H1 (cell line): ENCODE measurements around the gene SMIM44. TPM values are rescaled to one million over a fixed set of nuclear protein-coding genes. Genes with fewer than 3 reads are reported as not detected.
A peak's percentile ranks its signal among the peaks of the same experiment; 100 is the strongest.

Source experiments
- CTCF ChIA-PET: fragments of 300-600 bp; sonication (Branson Sonifier 250); formaldehyde crosslinking; loops from one replicate; lab custom pipeline; 2021; ENCODE audit not compliant: partially characterized antibody; lab: Charles Lee
- POLR2A ChIA-PET: fragments of 300-600 bp; sonication (Branson Sonifier 250); formaldehyde crosslinking; loops from one replicate; lab custom pipeline; 2021; ENCODE audit warnings: inconsistent platforms; ENCODE audit not compliant: partially characterized antibody; lab: Charles Lee
- DNase-seq, 2 experiments: peaks; one replicate each; pipeline versions ENCODE4 v3.0.0 to v3.0.0-alpha.2; 2010 to 2022; ENCODE audit warnings: low spot score in 2 of 2, low read depth in 1 of 2, mixed read lengths in 1 of 2
- FAIRE-seq: peaks from 2 replicates; lab custom pipeline; 2011; peaks lifted over from hg19 to GRCh38; lab: Jason Lieb, UNC
- H2AFZ ChIP-seq: 2 replicates; pipeline ENCODE4 v1.8.1; 2012; ENCODE audit warnings: low read length, inconsistent platforms
- H2AK5ac ChIP-seq: 2 replicates; pipeline ENCODE4 v1.6.1; 2013; ENCODE audit warnings: low read depth, low read length
- H2BK120ac ChIP-seq: replicated peaks from 2 replicates; pipeline ENCODE3; 2013; ENCODE audit warnings: low read depth, low read length, inconsistent platforms
- H2BK12ac ChIP-seq: 2 replicates; pipeline ENCODE4 v1.6.1; 2013; ENCODE audit warnings: low read depth, low read length
- H2BK15ac ChIP-seq: 2 replicates; pipeline ENCODE4 v1.6.1; 2013; ENCODE audit warnings: low read length
- H2BK20ac ChIP-seq: 2 replicates; pipeline ENCODE4 v1.6.1; 2013; ENCODE audit warnings: low read length
- H2BK5ac ChIP-seq: 2 replicates; pipeline ENCODE4 v1.6.1; 2013; ENCODE audit warnings: low read depth, low read length
- H3K14ac ChIP-seq: 2 replicates; pipeline ENCODE4 v1.6.1; 2013; ENCODE audit warnings: inconsistent platforms; ENCODE audit not compliant: insufficient read length
- H3K18ac ChIP-seq: 2 replicates; pipeline ENCODE4 v1.6.1; 2013; ENCODE audit warnings: low read length; ENCODE audit errors: extremely low read depth
- H3K23ac ChIP-seq: 2 replicates; pipeline ENCODE4 v1.6.1; 2013; ENCODE audit warnings: inconsistent platforms; ENCODE audit not compliant: insufficient read length
- H3K23me2 ChIP-seq: 2 replicates; pipeline ENCODE4 v1.6.1; 2013; ENCODE audit warnings: low read depth, low read length
- H3K27ac ChIP-seq: 2 replicates; pipeline ENCODE4 v1.6.1; 2011; ENCODE audit warnings: low read depth, low read length, inconsistent platforms
- H3K27me3 ChIP-seq, 4 experiments: replicated peaks in 1 of 4; 1 replicate in 1 of 4; 2 replicates in 3 of 4; pipeline versions ENCODE4 v1.6.1 to v1.8.1; 2011 to 2013; ENCODE audit warnings: low read length in 3 of 4, mild to moderate bottlenecking in 3 of 4, inconsistent platforms in 2 of 4, mixed read lengths in 2 of 4, moderate library complexity in 1 of 4; ENCODE audit not compliant: control insufficient read depth in 3 of 4, insufficient read depth in 3 of 4; ENCODE audit errors: extremely low read depth in 1 of 4
- H3K36me3 ChIP-seq, 4 experiments: 2 replicates each; pipeline versions ENCODE4 v1.6.1 to v1.8.1; 2011 to 2013; ENCODE audit warnings: mild to moderate bottlenecking in 4 of 4, low read length in 3 of 4, moderate library complexity in 2 of 4, control low read depth in 1 of 4, inconsistent platforms in 1 of 4; ENCODE audit not compliant: insufficient read depth in 4 of 4, control insufficient read depth in 2 of 4
- H3K4ac ChIP-seq: replicated peaks from 2 replicates; pipeline ENCODE3; 2013; ENCODE audit warnings: low read length, low read depth, mixed read lengths, inconsistent platforms; ENCODE audit not compliant: insufficient read length
- H3K4me1 ChIP-seq, 4 experiments: replicated peaks in 1 of 4; 1 replicate in 1 of 4; 2 replicates in 3 of 4; pipeline versions ENCODE4 v1.6.1 to v1.8.1; 2011 to 2013; ENCODE audit warnings: low read length in 3 of 4, inconsistent platforms in 2 of 4, mixed read lengths in 1 of 4; ENCODE audit not compliant: insufficient read depth in 4 of 4, control insufficient read depth in 3 of 4
- H3K4me2 ChIP-seq, 2 experiments: 2 replicates each; pipeline versions ENCODE4 v1.6.1 to v1.8.1; 2011 to 2013; ENCODE audit warnings: low read depth in 2 of 2, low read length in 2 of 2, control low read depth in 1 of 2, inconsistent platforms in 1 of 2, mild to moderate bottlenecking in 1 of 2; ENCODE audit not compliant: insufficient read depth in 1 of 2
- H3K4me3 ChIP-seq, 4 experiments: fragments of 200-600, 300-600 bp in 1 of 4; sonication (generic), shearing (Covaris generic), sonication (Bioruptor Twin) in 1 of 4; 2 replicates each; pipeline versions ENCODE4 v1.5.1 to v1.8.1; 2011 to 2016; ENCODE audit warnings: low read length in 4 of 4, low read depth in 3 of 4, control low read depth in 2 of 4, inconsistent platforms in 2 of 4, mild to moderate bottlenecking in 2 of 4, mixed read lengths in 1 of 4, moderate library complexity in 1 of 4; ENCODE audit not compliant: insufficient read depth in 2 of 4; ENCODE audit errors: extremely low read depth in 1 of 4
- H3K56ac ChIP-seq: replicated peaks from 2 replicates; pipeline ENCODE3; 2013; ENCODE audit warnings: low read depth, mild to moderate bottlenecking, mixed read lengths, low read length, inconsistent platforms; ENCODE audit not compliant: insufficient read length
- H3K79me1 ChIP-seq: 2 replicates; pipeline ENCODE4 v1.6.1; 2013; ENCODE audit warnings: low read depth, low read length, control low read depth
- H3K79me2 ChIP-seq, 2 experiments: 2 replicates each; pipeline versions ENCODE4 v1.6.1 to v1.8.1; 2012 to 2013; ENCODE audit warnings: low read length in 2 of 2, mild to moderate bottlenecking in 2 of 2, inconsistent platforms in 1 of 2; ENCODE audit not compliant: insufficient read depth in 2 of 2, control insufficient read depth in 1 of 2
- H3K9ac ChIP-seq, 4 experiments: replicated peaks in 1 of 4; 1 replicate in 1 of 4; 2 replicates in 3 of 4; pipeline versions ENCODE4 v1.6.1 to v1.8.1; 2011 to 2013; ENCODE audit warnings: low read depth in 3 of 4, low read length in 3 of 4, control low read depth in 2 of 4, mild to moderate bottlenecking in 2 of 4, moderate library complexity in 2 of 4, inconsistent platforms in 1 of 4; ENCODE audit errors: extremely low read depth in 1 of 4
- H3K9me3 ChIP-seq, 2 experiments: 2 replicates each; pipeline versions ENCODE4 v1.6.1 to v1.8.1; 2012 to 2013; ENCODE audit warnings: mild to moderate bottlenecking in 2 of 2, moderate library complexity in 2 of 2, control low read depth in 1 of 2, inconsistent platforms in 1 of 2, low read depth in 1 of 2, low read length in 1 of 2, mixed read lengths in 1 of 2; ENCODE audit not compliant: insufficient read depth in 2 of 2
- H4K20me1 ChIP-seq, 2 experiments: replicated peaks in 1 of 2; 2 replicates each; pipeline versions ENCODE3 to v1.8.1; 2011 to 2013; ENCODE audit warnings: inconsistent platforms in 2 of 2, low read length in 2 of 2, mild to moderate bottlenecking in 1 of 2; ENCODE audit not compliant: insufficient read depth in 2 of 2, control insufficient read depth in 1 of 2
- H4K5ac ChIP-seq: 2 replicates; pipeline ENCODE4 v1.6.1; 2013; ENCODE audit warnings: low read length, low read depth, mixed read lengths, inconsistent platforms; ENCODE audit not compliant: insufficient read length
- H4K8ac ChIP-seq: 2 replicates; pipeline ENCODE4 v1.8.0; 2013; ENCODE audit warnings: mild to moderate bottlenecking, moderate library complexity, low read length, inconsistent platforms; ENCODE audit not compliant: insufficient read depth; ENCODE audit errors: extremely low read depth
- H4K91ac ChIP-seq: replicated peaks from 2 replicates; pipeline ENCODE3; 2013; ENCODE audit warnings: low read length, mixed read lengths, inconsistent platforms; ENCODE audit not compliant: insufficient read length
- KDM1A ChIP-seq: fragments of 200-600, 300-600 bp; sonication (generic); IDR thresholded peaks from 2 replicates; pipeline ENCODE4 v1.7.1; 2016; ENCODE audit warnings: mild to moderate bottlenecking, low read length, borderline replicate concordance
- KDM5A ChIP-seq: fragments of 200-600 bp; IDR thresholded peaks from 2 replicates; pipeline ENCODE4 v1.7.1; 2012; ENCODE audit warnings: mild to moderate bottlenecking, low read length, inconsistent platforms, mixed read lengths
- RBBP5 ChIP-seq: IDR thresholded peaks from 2 replicates; pipeline ENCODE4 v1.7.1; 2012; ENCODE audit warnings: low read depth, mild to moderate bottlenecking, inconsistent platforms, low read length, moderate library complexity, borderline replicate concordance
- RFX5 ChIP-seq: IDR thresholded peaks from 2 replicates; pipeline ENCODE4 v1.6.1; 2011; ENCODE audit warnings: low read depth, low read length, improper control_type of control experiment, borderline replicate concordance
- TAF1 ChIP-seq: IDR thresholded peaks from 2 replicates; pipeline ENCODE4 v1.6.1; 2011; ENCODE audit warnings: mild to moderate bottlenecking, low read depth, low read length
- TAF7 ChIP-seq: optimal IDR thresholded peaks from 2 replicates; pipeline ENCODE3; 2011; ENCODE audit warnings: low read depth, mild to moderate bottlenecking, inconsistent platforms, low read length, moderate library complexity, borderline replicate concordance
- WGBS, 2 experiments: shearing (Covaris generic) in 1 of 2; methylation state at CpG; one replicate each; pipeline versions ENCODE4 v1.1.6 to v1.1.7; 2013 to 2015; ENCODE audit warnings: low lambda C conversion rate in 2 of 2, mixed read lengths in 2 of 2, inconsistent platforms in 1 of 2, low coverage in 1 of 2, missing lambda C conversion rate in 1 of 2; ENCODE audit not compliant: insufficient replicate concordance in 2 of 2, insufficient coverage in 1 of 2, insufficient read length in 1 of 2; ENCODE audit errors: extremely low coverage in 1 of 2, missing lambda C conversion rate in 1 of 2; 5-methylcytosine and 5-hydroxymethylcytosine counted together
- polyA plus RNA-seq, 7 experiments: library from polyadenylated mRNA; depleted of rRNA in 3 of 7; stranded (reverse) in 5 of 7; unstranded in 2 of 7; fragments of >200 nt in 5 of 7; fragments of 200-250 nt in 2 of 7; gene quantifications; 1 replicate in 5 of 7; 2 replicates in 1 of 7; 4 replicates in 1 of 7; pipeline versions ENCODE4 v1.2.1 to v1.2.3, GENCODE V29; 2011 to 2013; ENCODE audit warnings: missing spikeins in 2 of 7, mixed read lengths in 2 of 7
- total RNA-seq: library from RNA; stranded (reverse); fragmentation: NEBNext Ultra II Directional; extraction: Animal tissue kit (Norgen Biotek cat#: 25700); gene quantifications from 2 replicates; pipeline ENCODE4 v1.2.1, GENCODE V29; 2021
- TF ChIP-seq, protein P1 (sequence below), 3 experiments: IDR thresholded peaks; 1 replicate in 2 of 3; 2 replicates in 1 of 3; pipeline versions ENCODE4 v1.5.1 to v1.6.1; 2011; ENCODE audit warnings: low read length in 3 of 3, mild to moderate bottlenecking in 3 of 3, inconsistent platforms in 2 of 3, low read depth in 1 of 3, moderate library complexity in 1 of 3; ENCODE audit not compliant: insufficient read depth in 1 of 3; ENCODE audit errors: control extremely low read depth in 1 of 3

The SMIM44 gene
- total and polyA plus RNA-seq, 2 of the 8 experiments (the other 6 are each of a cell fraction or from before 2014, with no cell fraction given) = not detected

DNA sequence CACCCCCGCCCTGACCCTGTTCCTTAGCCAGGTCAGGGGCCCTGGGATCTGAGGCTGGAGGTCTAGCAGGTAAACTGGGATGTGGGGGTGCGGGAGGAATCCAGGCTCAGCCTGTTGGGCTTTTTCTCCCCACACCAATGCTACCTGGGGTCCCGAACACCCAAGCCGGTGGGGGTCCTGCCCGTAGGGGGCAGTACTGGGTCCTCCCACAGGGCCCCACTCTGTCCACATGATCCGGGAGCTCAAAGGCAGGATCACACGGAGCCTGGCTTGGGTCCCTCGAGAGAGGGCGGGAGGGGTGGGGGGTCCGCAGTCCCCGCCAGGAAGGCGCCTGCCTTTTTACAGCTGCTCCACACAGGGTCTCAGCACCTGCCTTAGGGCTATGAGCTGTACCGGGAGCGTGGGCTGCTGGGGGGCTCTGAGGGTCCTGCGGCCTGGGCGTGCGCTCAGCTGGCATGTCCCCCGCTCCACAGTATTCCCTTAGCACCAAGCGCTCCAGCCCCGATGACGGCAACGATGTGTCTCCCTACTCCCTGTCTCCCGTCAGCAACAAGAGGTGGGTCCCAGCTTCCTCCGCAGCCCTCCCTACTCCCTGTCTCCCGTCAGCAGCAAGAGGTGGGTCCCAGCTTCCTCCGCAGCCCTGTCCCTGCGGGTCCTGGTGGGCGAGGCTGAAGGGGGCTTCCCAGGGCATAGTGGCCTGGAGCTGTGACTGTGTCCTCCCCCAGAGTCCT lies 43.4 kb upstream of the SMIM44 start:
- H3K23ac ChIP-seq = no peak overlapping the region
- no peak overlapping the region for H3K56ac ChIP-seq
- no peak overlapping the region for H2AK5ac ChIP-seq
- H3K14ac ChIP-seq = no peak overlapping the region
- H3K23me2 ChIP-seq = peaks cover 9% of the 10 kb centered on the region; the same call in 1 of the 2 replicates
- WGBS, 2 experiments = 93% methylated on average over 22 of the region's 28 CpGs; no CpG with 5 or more reads in 1 of the 2 experiments
- no peak overlapping the region for H2BK15ac ChIP-seq
- no peak overlapping the region for H3K4me3 ChIP-seq
- no peaks in the 10 kb centered on the region; a peak in 1 of 7 replicates for H3K4me1 ChIP-seq
- H4K5ac ChIP-seq = no peak overlapping the region
- no peak overlapping the region for H2BK120ac ChIP-seq
- H3K79me1 ChIP-seq = no peaks in the 10 kb centered on the region; the same call in 1 of the 2 replicates
- H2BK20ac ChIP-seq = no peak overlapping the region
- H3K18ac ChIP-seq = no peak overlapping the region
- H4K20me1 ChIP-seq = peaks cover 0 to 14% of the 10 kb centered on the region in 2 experiments
- H3K79me2 ChIP-seq = peaks cover 0 to 7% of the 10 kb centered on the region in 2 experiments; a peak in 2 of 4 replicates
- no peak for DNase-seq
- CTCF ChIA-PET = interaction anchor here (0.5 to 2.2 kb wide), 11 partner anchors 10 to 229 kb away, joined by 3 to 16 read pairs (median 4); partner anchors contain the start of gene TEKTIP1
- H4K8ac ChIP-seq = no peak overlapping the region
- H3K36me3 ChIP-seq = peaks cover 3 to 15% (median 11%) of the 10 kb centered on the region in 4 experiments; a peak in 6 of 8 replicates
- no peak overlapping the region for H3K4me2 ChIP-seq
- no peak overlapping the region for H2BK5ac ChIP-seq
- POLR2A ChIA-PET = interaction anchor here (0.7 to 4.3 kb wide), 9 partner anchors 10 to 35 kb away, joined by 3 to 30 read pairs (median 4); partner anchors contain the start of gene TEKTIP1
- no peak overlapping the region for H4K91ac ChIP-seq
- FAIRE-seq = no peak
- H3K9ac ChIP-seq = no peak overlapping the region
- no peak overlapping the region for H3K4ac ChIP-seq
- no peak overlapping the region for H2AFZ ChIP-seq
- no peaks in the 10 kb centered on the region for H3K9me3 ChIP-seq
- H3K27me3 ChIP-seq = no peaks in the 10 kb centered on the region
- H2BK12ac ChIP-seq = no peak overlapping the region
- H3K27ac ChIP-seq = no peak overlapping the region
- TF ChIP-seq TAF7 = no peak
- TF ChIP-seq TAF1 = no peak
- TF ChIP-seq RBBP5 = no peak
- TF ChIP-seq KDM5A = no peak
- TF ChIP-seq, protein P1, sequence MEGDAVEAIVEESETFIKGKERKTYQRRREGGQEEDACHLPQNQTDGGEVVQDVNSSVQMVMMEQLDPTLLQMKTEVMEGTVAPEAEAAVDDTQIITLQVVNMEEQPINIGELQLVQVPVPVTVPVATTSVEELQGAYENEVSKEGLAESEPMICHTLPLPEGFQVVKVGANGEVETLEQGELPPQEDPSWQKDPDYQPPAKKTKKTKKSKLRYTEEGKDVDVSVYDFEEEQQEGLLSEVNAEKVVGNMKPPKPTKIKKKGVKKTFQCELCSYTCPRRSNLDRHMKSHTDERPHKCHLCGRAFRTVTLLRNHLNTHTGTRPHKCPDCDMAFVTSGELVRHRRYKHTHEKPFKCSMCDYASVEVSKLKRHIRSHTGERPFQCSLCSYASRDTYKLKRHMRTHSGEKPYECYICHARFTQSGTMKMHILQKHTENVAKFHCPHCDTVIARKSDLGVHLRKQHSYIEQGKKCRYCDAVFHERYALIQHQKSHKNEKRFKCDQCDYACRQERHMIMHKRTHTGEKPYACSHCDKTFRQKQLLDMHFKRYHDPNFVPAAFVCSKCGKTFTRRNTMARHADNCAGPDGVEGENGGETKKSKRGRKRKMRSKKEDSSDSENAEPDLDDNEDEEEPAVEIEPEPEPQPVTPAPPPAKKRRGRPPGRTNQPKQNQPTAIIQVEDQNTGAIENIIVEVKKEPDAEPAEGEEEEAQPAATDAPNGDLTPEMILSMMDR (IDR thresholded peaks at IDR 0.05; ENCODE audit: control extremely low read depth in 1 of 3, insufficient read depth in 1 of 3, low read depth in 1 of 3, low read length in 3 of 3) = peak; percentile 9 to 48 (median 29); a peak in 2 of 4 replicates
- no peak for TF ChIP-seq RFX5
- no peak for TF ChIP-seq KDM1A
